Measurements from ENCODE around the gene NR1D2.

DNA sequence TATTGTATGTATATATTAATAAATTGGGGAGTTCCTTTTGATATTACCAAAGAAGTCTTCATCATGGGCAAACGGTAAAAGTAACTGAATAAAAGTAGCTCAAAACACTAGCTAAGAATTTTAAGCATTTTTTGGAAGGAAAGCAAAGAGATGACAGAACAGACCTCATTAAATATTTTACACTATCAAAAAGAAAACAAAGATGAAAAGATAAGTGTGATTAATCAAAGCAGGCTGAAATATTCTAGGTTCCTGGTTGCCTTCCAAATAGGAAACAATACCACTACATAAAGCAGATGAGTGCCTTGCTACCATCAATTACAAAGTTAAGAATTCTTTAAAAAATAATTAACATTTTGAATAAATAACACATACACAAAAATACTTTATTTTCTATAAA lies 31.9 kb upstream of the NR1D2 start:
- TF ChIP-seq, protein P1, sequence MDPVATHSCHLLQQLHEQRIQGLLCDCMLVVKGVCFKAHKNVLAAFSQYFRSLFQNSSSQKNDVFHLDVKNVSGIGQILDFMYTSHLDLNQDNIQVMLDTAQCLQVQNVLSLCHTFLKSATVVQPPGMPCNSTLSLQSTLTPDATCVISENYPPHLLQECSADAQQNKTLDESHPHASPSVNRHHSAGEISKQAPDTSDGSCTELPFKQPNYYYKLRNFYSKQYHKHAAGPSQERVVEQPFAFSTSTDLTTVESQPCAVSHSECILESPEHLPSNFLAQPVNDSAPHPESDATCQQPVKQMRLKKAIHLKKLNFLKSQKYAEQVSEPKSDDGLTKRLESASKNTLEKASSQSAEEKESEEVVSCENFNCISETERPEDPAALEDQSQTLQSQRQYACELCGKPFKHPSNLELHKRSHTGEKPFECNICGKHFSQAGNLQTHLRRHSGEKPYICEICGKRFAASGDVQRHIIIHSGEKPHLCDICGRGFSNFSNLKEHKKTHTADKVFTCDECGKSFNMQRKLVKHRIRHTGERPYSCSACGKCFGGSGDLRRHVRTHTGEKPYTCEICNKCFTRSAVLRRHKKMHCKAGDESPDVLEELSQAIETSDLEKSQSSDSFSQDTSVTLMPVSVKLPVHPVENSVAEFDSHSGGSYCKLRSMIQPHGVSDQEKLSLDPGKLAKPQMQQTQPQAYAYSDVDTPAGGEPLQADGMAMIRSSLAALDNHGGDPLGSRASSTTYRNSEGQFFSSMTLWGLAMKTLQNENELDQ (tag by site-specific recombination; IDR thresholded peaks at IDR 0.05; ENCODE audit: low read depth) = no peak
- TF ChIP-seq ZNF311 (tag by site-specific recombination; IDR thresholded peaks at IDR 0.05; ENCODE audit: borderline replicate concordance) (no peak), MYNN (tag by site-specific recombination; IDR thresholded peaks at IDR 0.05; ENCODE audit: borderline replicate concordance) (no peak), ZNF10 (tag by site-specific recombination; IDR thresholded peaks at IDR 0.05) (no peak), ZNF792 (tag by site-specific recombination; IDR thresholded peaks at IDR 0.05) (no peak), ZFP69B (tag by site-specific recombination; IDR thresholded peaks at IDR 0.05) (no peak), KLF9 (tag by site-specific recombination; IDR thresholded peaks at IDR 0.05; ENCODE audit: low read depth) (no peak)
- TF ChIP-seq, protein P2, sequence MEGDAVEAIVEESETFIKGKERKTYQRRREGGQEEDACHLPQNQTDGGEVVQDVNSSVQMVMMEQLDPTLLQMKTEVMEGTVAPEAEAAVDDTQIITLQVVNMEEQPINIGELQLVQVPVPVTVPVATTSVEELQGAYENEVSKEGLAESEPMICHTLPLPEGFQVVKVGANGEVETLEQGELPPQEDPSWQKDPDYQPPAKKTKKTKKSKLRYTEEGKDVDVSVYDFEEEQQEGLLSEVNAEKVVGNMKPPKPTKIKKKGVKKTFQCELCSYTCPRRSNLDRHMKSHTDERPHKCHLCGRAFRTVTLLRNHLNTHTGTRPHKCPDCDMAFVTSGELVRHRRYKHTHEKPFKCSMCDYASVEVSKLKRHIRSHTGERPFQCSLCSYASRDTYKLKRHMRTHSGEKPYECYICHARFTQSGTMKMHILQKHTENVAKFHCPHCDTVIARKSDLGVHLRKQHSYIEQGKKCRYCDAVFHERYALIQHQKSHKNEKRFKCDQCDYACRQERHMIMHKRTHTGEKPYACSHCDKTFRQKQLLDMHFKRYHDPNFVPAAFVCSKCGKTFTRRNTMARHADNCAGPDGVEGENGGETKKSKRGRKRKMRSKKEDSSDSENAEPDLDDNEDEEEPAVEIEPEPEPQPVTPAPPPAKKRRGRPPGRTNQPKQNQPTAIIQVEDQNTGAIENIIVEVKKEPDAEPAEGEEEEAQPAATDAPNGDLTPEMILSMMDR (tag by site-specific recombination; IDR thresholded peaks at IDR 0.05) = no peak
- TF ChIP-seq, protein P3, sequence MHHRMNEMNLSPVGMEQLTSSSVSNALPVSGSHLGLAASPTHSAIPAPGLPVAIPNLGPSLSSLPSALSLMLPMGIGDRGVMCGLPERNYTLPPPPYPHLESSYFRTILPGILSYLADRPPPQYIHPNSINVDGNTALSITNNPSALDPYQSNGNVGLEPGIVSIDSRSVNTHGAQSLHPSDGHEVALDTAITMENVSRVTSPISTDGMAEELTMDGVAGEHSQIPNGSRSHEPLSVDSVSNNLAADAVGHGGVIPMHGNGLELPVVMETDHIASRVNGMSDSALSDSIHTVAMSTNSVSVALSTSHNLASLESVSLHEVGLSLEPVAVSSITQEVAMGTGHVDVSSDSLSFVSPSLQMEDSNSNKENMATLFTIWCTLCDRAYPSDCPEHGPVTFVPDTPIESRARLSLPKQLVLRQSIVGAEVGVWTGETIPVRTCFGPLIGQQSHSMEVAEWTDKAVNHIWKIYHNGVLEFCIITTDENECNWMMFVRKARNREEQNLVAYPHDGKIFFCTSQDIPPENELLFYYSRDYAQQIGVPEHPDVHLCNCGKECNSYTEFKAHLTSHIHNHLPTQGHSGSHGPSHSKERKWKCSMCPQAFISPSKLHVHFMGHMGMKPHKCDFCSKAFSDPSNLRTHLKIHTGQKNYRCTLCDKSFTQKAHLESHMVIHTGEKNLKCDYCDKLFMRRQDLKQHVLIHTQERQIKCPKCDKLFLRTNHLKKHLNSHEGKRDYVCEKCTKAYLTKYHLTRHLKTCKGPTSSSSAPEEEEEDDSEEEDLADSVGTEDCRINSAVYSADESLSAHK (tag by site-specific recombination; IDR thresholded peaks at IDR 0.05) = no peak

Data from HEK293 (cell line).